ENCODE measurements around the gene KCNK4. TPM values are rescaled to one million over a fixed set of nuclear protein-coding genes. Genes with fewer than 3 reads are reported as not detected.

Gene KCNK4
- total and polyA plus RNA-seq, 11 donors = not detected

DNA sequence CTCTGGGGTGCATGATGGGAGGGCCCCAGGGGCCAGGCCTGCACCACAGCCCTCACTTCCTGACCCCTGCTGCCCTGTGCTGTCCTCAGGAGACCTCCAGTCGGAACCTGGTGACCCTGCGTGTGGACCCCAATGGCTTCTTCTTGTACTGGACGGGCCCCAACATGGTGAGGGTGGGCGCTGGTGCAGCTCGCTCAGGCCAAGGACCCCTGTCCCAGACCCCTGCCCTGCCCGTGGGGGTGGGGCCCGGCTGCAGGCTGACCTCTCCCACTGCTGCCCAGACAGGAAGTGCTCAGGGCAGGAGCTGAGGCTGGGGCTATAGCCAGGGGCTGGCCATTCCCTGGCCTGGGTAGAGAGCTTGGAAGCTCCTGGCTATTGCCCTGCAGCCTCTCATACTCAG, 36.8 kb upstream of the KCNK4 start:
- peaks cover 0 to 51% (median 41%) of the 10 kb centered on the region in 9 donors for H3K36me3 ChIP-seq

DNA sequence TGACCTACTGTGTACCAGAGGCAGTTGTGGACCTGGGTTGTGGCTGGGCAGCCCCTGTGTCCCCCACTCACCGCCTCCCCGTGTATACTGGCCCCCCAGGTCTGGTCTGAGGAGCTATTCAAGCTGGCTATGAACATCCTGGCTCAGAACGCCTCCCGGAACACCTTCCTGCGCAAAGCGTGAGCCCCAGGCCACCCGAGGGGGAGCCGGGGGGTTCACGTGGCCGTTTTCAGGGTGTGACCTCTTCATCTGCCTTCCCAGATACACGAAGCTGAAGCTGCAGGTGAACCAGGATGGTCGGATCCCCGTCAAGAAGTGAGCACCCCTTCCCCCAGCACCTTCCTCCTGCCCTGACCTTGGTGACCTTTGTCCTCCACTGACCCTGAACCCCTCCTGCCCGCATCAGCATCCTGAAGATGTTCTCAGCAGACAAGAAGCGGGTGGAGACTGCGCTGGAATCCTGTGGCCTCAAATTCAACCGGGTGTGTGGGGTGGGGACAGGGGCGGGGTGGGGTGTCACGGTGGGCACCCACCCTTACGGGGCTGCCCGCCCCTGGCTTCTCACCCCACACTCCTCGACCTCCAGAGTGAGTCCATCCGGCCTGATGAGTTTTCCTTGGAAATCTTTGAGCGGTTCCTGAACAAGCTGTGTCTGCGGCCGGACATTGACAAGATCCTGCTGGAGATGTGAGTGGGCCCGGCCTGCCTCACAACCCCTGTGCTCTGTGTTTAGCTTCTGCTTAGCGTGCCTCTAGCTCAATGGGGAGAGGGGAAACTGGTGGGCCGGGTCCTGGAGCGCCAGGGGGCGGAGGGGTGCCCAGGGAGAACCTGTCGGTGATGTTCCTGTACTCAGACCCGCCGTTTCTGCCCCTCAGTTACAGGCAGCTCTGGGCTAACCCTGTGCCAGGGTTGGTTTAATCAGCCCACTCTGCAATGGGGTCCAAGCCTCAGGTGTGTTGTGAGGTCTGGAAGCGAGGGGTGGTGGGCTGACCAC, 35.7 kb upstream of the KCNK4 start:
- TF ChIP-seq, protein P1, sequence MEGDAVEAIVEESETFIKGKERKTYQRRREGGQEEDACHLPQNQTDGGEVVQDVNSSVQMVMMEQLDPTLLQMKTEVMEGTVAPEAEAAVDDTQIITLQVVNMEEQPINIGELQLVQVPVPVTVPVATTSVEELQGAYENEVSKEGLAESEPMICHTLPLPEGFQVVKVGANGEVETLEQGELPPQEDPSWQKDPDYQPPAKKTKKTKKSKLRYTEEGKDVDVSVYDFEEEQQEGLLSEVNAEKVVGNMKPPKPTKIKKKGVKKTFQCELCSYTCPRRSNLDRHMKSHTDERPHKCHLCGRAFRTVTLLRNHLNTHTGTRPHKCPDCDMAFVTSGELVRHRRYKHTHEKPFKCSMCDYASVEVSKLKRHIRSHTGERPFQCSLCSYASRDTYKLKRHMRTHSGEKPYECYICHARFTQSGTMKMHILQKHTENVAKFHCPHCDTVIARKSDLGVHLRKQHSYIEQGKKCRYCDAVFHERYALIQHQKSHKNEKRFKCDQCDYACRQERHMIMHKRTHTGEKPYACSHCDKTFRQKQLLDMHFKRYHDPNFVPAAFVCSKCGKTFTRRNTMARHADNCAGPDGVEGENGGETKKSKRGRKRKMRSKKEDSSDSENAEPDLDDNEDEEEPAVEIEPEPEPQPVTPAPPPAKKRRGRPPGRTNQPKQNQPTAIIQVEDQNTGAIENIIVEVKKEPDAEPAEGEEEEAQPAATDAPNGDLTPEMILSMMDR (IDR thresholded peaks at IDR 0.05) = no peak
- TF ChIP-seq POLR2A (IDR thresholded peaks at IDR 0.05) = no peak
- peaks cover 5 to 38% (median 25%) of the 10 kb centered on the region in 12 donors for H3K4me1 ChIP-seq
- no peaks in the 10 kb centered on the region for H3K27me3 ChIP-seq
- H3K27ac ChIP-seq = no peak overlapping the region
- peaks cover 0 to 62% (median 50%) of the 10 kb centered on the region in 9 donors for H3K36me3 ChIP-seq
- WGBS, 4 donors = 90 to 94% (median 91%) methylated on average over 32 to 35 of the region's 35 CpGs
- no peak for ATAC-seq
- DNase-seq = no peak
- intact Hi-C loops (cut with DNase I) = loop anchor here in 2 of 10 donors (5.0 to 10.0 kb wide), 2 partner anchors 42 to 49 kb away; partner anchors contain the start of genes CATSPERZ (in 1 of the 2) and ESRRA (in 1 of the 2)
- no peak overlapping the region for H3K4me3 ChIP-seq
- H3K9me3 ChIP-seq = no peaks in the 10 kb centered on the region

More for the DNA sequence above, 36.8 kb upstream of the KCNK4 start:
- intact Hi-C loops (cut with DNase I) = loop anchor here in 2 of 10 donors (5.0 to 10.0 kb wide), 2 partner anchors 48 to 50 kb away; partner anchors contain the start of genes CATSPERZ (in 2 of the 2) and ESRRA (in 1 of the 2)
- ATAC-seq (no peak), DNase-seq (no peak)
- WGBS, 4 donors = 87 to 100% (median 93%) methylated on average over 4 to 7 of the region's 7 CpGs
- Histone ChIP-seq H3K4me1 (peaks cover 5 to 41% (median 25%) of the 10 kb centered on the region in 12 donors), H3K4me3 (no peak overlapping the region), H3K27ac (no peak overlapping the region), H3K27me3 (no peaks in the 10 kb centered on the region), H3K9me3 (no peaks in the 10 kb centered on the region)
- TF ChIP-seq POLR2A (IDR thresholded peaks at IDR 0.05) = no peak

DNA sequence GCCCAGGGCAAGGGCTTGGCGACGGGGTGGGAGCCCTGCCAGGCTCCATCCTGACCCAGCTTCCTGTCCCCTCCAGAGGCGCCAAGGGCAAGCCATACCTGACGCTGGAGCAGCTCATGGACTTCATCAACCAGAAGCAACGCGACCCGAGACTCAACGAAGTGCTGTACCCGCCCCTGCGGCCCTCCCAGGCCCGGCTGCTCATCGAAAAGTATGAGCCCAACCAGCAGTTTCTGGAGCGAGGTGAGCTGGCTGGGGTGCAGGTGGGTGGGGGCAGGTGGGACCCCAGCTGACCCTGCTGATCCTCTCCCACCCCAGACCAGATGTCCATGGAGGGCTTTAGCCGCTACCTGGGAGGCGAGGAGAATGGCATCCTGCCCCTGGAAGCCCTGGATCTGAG, 34.8 kb upstream of the KCNK4 start:
- Histone ChIP-seq H3K9me3 (no peaks in the 10 kb centered on the region), H3K27me3 (no peaks in the 10 kb centered on the region), H3K27ac (no peak overlapping the region), H3K36me3 (peaks cover 0 to 70% (median 53%) of the 10 kb centered on the region in 9 donors), H3K4me1 (peaks cover 0 to 30% (median 19%) of the 10 kb centered on the region in 12 donors), H3K4me3 (no peak overlapping the region)
- intact Hi-C loops (cut with DNase I) = loop anchor here in 2 of 10 donors (5.0 to 10.0 kb wide), 2 partner anchors 41 to 49 kb away; partner anchors contain the start of genes CATSPERZ (in 1 of the 2) and ESRRA (in 1 of the 2)
- ATAC-seq = no peak
- TF ChIP-seq POLR2A (IDR thresholded peaks at IDR 0.05) = no peak
- TF ChIP-seq, protein P1 (IDR thresholded peaks at IDR 0.05) = no peak
- WGBS, 4 donors = 86 to 89% (median 86%) methylated on average over 14 to 15 of the region's 15 CpGs
- DNase-seq = no peak

DNA sequence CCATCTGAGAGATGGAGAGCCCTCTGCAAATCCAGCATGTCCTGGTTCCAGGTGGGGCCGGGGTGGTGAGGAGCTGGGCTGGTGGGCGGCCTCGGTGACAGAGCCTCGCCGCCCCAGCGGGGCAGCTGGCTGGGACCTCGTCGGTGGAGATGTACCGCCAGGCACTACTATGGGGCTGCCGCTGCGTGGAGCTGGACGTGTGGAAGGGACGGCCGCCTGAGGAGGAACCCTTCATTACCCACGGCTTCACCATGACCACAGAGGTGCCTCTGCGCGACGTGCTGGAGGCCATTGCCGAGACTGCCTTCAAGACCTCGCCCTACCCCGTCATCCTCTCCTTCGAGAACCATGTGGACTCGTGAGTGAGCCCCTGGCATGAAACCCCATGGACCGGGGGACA, 32.7 kb upstream of the KCNK4 start:
- no peak overlapping the region for H3K27ac ChIP-seq
- peaks cover 0 to 11% (median 5%) of the 10 kb centered on the region in 12 donors for H3K4me1 ChIP-seq
- WGBS, 4 donors = 91 to 94% (median 92%) methylated on average over 21 to 24 of the region's 24 CpGs
- peaks cover 0 to 91% (median 74%) of the 10 kb centered on the region in 9 donors for H3K36me3 ChIP-seq
- H3K9me3 ChIP-seq = no peaks in the 10 kb centered on the region
- DNase-seq (no peak), ATAC-seq (no peak)
- intact Hi-C loops (cut with DNase I) = loop anchor here in 2 of 10 donors (5.0 to 10.0 kb wide), 2 partner anchors 39 to 46 kb away; partner anchors contain the start of genes CATSPERZ (in 1 of the 2) and ESRRA (in 1 of the 2)
- no peaks in the 10 kb centered on the region for H3K27me3 ChIP-seq
- no peak overlapping the region for H3K4me3 ChIP-seq
- TF ChIP-seq POLR2A (IDR thresholded peaks at IDR 0.05) = no peak
- TF ChIP-seq, protein P1 (IDR thresholded peaks at IDR 0.05) = no peak
